ENCODE results near the gene TRIL. TPM values are rescaled to one million over a fixed set of nuclear protein-coding genes. Genes with fewer than 3 reads are reported as not detected.

Gene TRIL
- total RNA-seq, 2 donors from 2014 or later = 1.1 to 1.9 TPM

GRCh38 chr7:28976022-28976421 is 17.9 kb upstream of the TRIL start:
- Histone ChIP-seq H3K9ac (ENCODE audit: low read depth in 2 of 2, low read length in 2 of 2) (no peak overlapping the region), H3K4me3 (no peak overlapping the region), H3K9me3 (no peaks in the 10 kb centered on the region), H3K27me3 (no peaks in the 10 kb centered on the region), H3K4me1 (no peaks in the 10 kb centered on the region), H3K36me3 (no peaks in the 10 kb centered on the region), H3K27ac (no peak overlapping the region)
- TF ChIP-seq, protein P1, sequence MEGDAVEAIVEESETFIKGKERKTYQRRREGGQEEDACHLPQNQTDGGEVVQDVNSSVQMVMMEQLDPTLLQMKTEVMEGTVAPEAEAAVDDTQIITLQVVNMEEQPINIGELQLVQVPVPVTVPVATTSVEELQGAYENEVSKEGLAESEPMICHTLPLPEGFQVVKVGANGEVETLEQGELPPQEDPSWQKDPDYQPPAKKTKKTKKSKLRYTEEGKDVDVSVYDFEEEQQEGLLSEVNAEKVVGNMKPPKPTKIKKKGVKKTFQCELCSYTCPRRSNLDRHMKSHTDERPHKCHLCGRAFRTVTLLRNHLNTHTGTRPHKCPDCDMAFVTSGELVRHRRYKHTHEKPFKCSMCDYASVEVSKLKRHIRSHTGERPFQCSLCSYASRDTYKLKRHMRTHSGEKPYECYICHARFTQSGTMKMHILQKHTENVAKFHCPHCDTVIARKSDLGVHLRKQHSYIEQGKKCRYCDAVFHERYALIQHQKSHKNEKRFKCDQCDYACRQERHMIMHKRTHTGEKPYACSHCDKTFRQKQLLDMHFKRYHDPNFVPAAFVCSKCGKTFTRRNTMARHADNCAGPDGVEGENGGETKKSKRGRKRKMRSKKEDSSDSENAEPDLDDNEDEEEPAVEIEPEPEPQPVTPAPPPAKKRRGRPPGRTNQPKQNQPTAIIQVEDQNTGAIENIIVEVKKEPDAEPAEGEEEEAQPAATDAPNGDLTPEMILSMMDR (IDR thresholded peaks at IDR 0.05) = no peak
- intact Hi-C loops (cut with DNase I) = no loop called here
- DNase-seq = no peak

DNA sequence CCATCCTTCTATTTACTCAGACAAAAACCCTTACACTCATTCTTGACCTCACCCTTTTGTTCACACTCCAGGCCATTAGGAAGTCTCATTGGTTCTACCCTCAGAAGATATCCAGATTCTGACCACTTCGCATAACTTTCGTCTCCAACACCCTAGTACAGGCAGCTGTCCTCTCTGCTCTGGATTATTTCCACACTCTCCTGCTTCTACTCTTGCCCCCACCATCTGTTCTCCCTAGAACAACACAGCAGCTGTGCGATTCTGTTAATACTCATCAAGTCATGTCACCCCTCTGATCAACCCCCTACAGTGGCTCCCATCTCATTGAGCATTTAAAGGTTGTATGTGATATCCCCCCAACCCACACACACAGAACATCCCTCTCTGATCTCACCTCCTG is 15.5 kb upstream of the TRIL start:
- Histone ChIP-seq H3K9me3 (no peaks in the 10 kb centered on the region), H3K36me3 (no peaks in the 10 kb centered on the region), H3K27me3 (no peaks in the 10 kb centered on the region), H3K4me1 (no peaks in the 10 kb centered on the region), H3K4me3 (no peak overlapping the region), H3K9ac (ENCODE audit: low read depth in 2 of 2, low read length in 2 of 2) (no peak overlapping the region), H3K27ac (no peak overlapping the region)
- no peak for DNase-seq
- TF ChIP-seq, protein P1 (IDR thresholded peaks at IDR 0.05) = no peak
- intact Hi-C loops (cut with DNase I) = no loop called here

DNA sequence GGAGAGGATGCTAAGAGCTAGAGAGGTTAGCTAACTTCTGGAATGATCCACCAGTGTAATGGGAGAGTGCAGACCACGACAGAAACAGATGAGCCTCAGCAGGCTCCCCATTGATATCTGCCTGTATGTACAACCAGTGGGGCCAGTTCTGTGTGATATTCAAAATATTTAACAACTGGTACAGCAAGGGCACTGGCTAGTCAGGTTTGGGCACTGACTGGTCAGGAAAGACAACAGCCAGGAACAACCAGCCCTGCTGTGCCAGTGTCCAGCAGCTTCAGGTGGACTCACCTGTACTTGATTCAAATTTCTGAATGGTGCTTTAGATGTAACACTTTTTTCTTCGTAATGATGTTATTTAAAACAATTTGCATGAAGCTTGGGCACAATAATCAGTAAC is 5.9 kb upstream of the TRIL start:
- Histone ChIP-seq H3K4me1 (no peaks in the 10 kb centered on the region), H3K9ac (ENCODE audit: low read depth in 2 of 2, low read length in 2 of 2) (no peak overlapping the region), H3K9me3 (no peaks in the 10 kb centered on the region), H3K36me3 (no peaks in the 10 kb centered on the region), H3K27ac (no peak overlapping the region), H3K4me3 (no peak overlapping the region), H3K27me3 (no peaks in the 10 kb centered on the region)
- no peak for DNase-seq
- TF ChIP-seq, protein P1 (IDR thresholded peaks at IDR 0.05) = no peak
- intact Hi-C loops (cut with DNase I) = no loop called here

- H3K9ac ChIP-seq (ENCODE audit: low read depth in 2 of 2, low read length in 2 of 2) = no peak overlapping the region
These were observed 3.8 kb upstream of the TRIL start for GRCh38 chr7:28961972-28962371.

DNA sequence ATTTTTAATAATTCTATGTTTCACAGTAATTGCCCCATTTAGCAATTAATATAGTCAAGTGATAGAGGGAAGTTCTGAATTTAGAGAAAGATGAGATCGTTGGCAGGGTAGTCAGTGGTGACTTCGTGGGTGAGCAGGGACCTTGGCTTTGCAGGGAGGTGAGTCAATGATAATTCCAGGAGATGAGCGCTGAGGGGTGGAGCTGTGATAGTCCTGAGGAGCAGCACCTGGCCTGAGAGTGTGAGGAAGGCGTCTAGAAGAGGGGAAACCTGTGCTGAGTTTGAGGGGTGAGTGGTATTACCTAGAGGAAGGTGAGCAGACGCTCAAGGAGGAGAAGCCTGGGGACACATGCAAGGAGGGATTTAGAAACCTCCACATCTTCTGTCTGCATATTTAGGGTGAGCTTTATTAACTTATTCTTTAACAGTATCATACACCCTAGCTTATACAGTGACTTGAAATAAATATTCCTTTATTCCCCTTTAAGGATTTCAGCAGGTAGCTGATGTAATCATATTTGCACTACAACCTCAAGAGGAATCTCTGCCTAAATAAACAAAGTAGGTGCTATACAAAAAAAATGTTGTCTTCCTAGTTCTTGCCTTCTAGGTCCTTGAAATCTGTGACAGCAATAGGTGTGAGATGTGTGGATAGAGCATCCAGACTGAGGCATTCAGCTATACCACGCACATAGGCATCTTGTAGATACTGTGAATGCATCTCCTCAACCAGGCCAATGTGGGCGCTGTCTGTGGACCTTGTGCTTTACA is 2.1 kb upstream of the TRIL start:
- TF ChIP-seq, protein P1 (IDR thresholded peaks at IDR 0.05) = no peak
- H3K9ac ChIP-seq (ENCODE audit: low read depth in 2 of 2, low read length in 2 of 2) = no peak overlapping the region
- H3K4me1 ChIP-seq = peaks cover 6% of the 10 kb centered on the region
- DNase-seq = no peak
- H3K4me3 ChIP-seq = no peak overlapping the region
- no peaks in the 10 kb centered on the region for H3K9me3 ChIP-seq
- H3K27ac ChIP-seq = no peak overlapping the region
- H3K27me3 ChIP-seq = peaks cover 28% of the 10 kb centered on the region
- no peaks in the 10 kb centered on the region for H3K36me3 ChIP-seq
- intact Hi-C loops (cut with DNase I) = no loop called here

More at GRCh38 chr7:28961972-28962371, 3.8 kb upstream of the TRIL start:
- TF ChIP-seq, protein P1 (IDR thresholded peaks at IDR 0.05) = no peak
- no peaks in the 10 kb centered on the region for H3K4me1 ChIP-seq
- no peak overlapping the region for H3K4me3 ChIP-seq
- no peaks in the 10 kb centered on the region for H3K36me3 ChIP-seq
- DNase-seq = no peak
- H3K27me3 ChIP-seq = peaks cover 11% of the 10 kb centered on the region
- no peaks in the 10 kb centered on the region for H3K9me3 ChIP-seq
- intact Hi-C loops (cut with DNase I) = no loop called here
- no peak overlapping the region for H3K27ac ChIP-seq

Measured in colonic mucosa (tissue), 4 donors.